Lower leg skin (tissue), 3 donors: ENCODE data around the gene CADM4.

Experiments used
- POLR2A ChIP-seq, 2 donors: fragments of 450-650 bp; IDR thresholded peaks; one replicate each; pipeline ENCODE4 v1.6.1; 2016 to 2017; ENCODE audit warnings: antibody characterized with exemption in 2 of 2, mild to moderate bottlenecking in 1 of 2, moderate library complexity in 1 of 2
- TF ChIP-seq, protein P1 (sequence below), 3 donors: fragments of 450-650 bp; IDR thresholded peaks; one replicate each; pipeline ENCODE4 v1.5.1; 2016; ENCODE audit warnings: antibody characterized with exemption in 3 of 3, mild to moderate bottlenecking in 3 of 3, moderate library complexity in 2 of 3

DNA sequence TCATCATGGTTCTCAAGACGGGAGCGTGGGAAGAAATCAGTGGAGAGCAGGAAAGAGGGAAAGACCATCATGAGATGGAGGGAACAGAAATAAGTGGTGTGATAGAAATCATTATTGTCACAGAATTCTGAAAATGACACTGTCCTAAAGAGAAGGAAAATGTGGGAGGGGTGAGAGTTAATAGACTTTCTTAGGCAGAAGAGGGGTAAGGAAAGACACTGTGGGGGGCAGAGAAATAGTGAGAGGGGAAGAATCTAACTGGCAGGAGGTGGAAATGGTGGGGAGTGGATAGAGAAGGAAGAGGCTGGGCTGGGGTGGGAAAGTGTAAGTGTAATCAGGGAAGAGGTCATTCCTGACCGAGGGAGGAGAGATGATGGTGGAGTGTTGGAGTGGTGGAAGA is 60.9 kb downstream of the CADM4 start:
- TF ChIP-seq, protein P1, sequence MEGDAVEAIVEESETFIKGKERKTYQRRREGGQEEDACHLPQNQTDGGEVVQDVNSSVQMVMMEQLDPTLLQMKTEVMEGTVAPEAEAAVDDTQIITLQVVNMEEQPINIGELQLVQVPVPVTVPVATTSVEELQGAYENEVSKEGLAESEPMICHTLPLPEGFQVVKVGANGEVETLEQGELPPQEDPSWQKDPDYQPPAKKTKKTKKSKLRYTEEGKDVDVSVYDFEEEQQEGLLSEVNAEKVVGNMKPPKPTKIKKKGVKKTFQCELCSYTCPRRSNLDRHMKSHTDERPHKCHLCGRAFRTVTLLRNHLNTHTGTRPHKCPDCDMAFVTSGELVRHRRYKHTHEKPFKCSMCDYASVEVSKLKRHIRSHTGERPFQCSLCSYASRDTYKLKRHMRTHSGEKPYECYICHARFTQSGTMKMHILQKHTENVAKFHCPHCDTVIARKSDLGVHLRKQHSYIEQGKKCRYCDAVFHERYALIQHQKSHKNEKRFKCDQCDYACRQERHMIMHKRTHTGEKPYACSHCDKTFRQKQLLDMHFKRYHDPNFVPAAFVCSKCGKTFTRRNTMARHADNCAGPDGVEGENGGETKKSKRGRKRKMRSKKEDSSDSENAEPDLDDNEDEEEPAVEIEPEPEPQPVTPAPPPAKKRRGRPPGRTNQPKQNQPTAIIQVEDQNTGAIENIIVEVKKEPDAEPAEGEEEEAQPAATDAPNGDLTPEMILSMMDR (IDR thresholded peaks at IDR 0.05), result no peak
- TF ChIP-seq POLR2A (IDR thresholded peaks at IDR 0.05), result no peak
